GM11168 (cell line): ENCODE data around the gene MEIOB.
"Not testable (repeated sequence)": the region's sequence is repeated elsewhere in the genome, so short reads cannot be mapped to it uniquely, and the experiment has no call there.

Source experiments
- in situ Hi-C: fragments of 300-500 bp; cut with MboI; formaldehyde crosslinking; loops from one replicate; pipeline ENCODE4 v1.12.0; 2022; ENCODE audit warnings: low sequenced_read_pairs; ENCODE audit not compliant: unreplicated experiment

MEIOB gene

DNA sequence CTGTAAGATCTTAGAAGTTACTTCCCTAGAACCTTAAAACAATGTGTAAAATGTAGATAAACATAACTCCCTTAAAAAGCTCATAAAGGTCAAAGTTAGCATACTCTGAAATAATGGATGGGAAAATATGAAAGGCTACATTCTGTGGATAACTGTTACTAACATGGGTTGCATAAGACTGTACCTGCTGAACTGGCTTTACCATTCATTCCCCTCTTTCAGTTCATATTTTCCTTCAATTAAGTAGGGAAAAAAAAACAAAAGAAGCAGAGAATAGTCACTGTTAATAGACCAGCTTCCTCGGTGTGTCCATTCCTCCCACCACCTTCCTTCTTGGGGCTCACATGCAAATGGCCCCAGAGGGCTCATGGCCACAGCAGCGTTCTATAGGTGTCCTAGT lies 7.5 kb upstream of the MEIOB start:
- in situ Hi-C loops: no loop called here

DNA sequence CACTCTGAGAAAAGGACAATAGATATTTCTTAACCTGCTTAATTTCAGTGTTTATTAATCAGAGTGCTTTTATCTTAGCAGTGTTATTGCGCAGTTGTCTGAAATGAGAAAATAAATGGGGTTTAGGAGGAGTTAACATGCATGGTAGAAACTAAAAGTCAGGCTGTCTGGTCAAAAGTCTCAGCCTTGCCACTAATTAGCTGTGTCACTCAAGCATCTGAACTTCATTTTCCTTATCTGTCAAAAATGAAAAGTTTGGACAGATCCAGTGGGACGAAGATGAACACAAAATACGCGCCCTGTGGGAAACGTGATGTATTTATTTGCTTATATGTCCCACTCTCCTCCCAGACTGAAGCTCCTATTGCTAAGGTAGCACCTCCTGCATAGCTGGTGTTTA lies 6.3 kb upstream of the MEIOB start:
- in situ Hi-C loops: no loop called here

DNA sequence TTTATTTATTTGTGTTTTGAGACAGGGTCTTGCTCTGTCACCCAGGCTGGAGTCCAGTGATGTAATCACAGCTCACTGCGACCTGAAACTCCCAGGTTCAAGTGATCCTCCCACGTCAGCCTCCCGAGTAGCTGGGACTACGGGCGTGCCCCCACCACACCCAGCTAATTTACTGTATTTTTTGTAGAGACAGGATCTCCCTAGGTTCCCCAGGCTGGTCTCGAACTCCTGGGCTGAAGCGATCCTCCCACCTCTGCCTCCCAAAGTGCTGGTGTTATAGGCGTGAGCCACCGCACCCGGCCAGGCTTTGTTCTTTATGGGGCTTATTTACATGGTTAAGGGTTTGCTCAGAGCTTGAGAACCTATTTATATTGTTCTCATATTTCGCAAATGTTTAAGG lies 5.8 kb upstream of the MEIOB start:
- in situ Hi-C loops: no loop called here

DNA sequence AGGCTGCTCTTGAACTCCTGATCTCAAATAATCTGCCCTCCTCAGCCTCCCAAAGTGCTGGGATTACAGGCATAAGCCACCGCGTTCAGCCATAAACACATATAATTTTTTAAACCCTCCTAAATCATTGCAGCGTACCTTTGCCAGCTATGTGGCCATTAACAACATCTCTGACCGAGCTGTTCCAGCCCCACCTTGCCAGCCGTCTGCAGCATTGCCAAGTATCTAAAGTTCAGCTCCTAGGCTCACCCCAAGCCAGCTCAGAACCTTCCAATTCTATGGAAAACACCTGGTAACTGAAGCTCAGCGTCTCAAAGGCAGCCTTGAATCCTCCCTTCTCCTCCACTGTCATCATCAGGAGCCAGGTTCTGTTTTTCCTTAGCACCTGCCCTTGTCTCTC lies 5.1 kb upstream of the MEIOB start:
- in situ Hi-C loops: no loop called here

DNA sequence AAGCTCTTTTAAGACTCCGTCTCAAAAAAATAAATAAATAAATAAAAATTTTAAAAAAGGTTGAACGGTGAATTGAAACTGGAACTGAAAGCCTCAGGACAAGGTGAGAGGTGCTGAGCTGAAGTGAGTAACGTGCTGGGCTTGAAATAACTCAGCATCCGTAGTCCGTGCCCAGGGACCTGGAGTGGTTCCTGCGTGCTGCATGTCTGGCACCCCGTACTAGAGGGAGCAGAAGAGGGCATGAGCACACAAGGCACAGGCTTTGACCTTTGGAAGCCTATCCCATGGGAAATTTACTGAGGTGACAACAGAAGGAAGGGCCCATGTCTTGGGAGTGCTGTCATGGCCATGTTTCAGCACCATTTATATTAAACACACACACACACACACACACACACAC lies 4.5 kb upstream of the MEIOB start:
- in situ Hi-C loops: no loop called here

DNA sequence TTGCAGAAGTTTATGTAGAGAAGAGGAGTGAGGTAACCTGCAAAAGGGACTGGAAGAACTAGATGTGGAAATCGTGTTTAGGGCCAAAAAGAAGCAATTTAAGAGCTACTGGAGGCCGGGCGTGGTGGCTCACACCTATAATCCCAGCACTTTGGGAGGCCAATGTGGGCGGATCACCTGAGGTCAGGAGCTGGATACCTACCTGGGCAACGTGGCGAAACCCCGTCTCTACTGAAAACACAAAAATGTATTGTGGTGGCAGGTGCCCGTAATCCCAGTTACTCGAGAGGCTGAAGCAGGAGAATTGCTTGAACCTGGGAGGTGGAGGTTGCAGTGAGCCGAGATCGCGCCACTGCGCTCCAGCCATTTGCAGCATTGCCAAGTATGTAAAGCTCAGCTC lies 4.1 kb upstream of the MEIOB start:
- in situ Hi-C loops: not testable (repeated sequence)

DNA sequence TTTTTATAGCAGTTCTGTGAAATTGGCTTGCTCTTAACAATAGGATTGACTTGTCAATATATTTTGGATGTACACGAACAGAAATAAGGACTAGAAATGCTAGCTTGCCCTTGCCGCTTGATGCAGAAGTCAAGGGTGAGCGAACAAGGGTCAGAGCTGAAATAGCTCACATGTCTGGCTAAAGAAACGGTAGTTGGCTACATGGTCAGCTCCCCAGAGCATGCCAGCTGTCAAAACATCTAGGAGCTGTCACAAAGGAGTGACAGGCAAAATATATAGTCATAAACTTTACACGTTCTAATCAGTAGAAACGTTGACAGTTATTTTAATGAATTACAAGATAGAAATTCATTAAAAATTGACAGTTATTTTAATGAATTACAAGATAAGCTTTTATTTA lies 2.9 kb upstream of the MEIOB start:
- in situ Hi-C loops: no loop called here

DNA sequence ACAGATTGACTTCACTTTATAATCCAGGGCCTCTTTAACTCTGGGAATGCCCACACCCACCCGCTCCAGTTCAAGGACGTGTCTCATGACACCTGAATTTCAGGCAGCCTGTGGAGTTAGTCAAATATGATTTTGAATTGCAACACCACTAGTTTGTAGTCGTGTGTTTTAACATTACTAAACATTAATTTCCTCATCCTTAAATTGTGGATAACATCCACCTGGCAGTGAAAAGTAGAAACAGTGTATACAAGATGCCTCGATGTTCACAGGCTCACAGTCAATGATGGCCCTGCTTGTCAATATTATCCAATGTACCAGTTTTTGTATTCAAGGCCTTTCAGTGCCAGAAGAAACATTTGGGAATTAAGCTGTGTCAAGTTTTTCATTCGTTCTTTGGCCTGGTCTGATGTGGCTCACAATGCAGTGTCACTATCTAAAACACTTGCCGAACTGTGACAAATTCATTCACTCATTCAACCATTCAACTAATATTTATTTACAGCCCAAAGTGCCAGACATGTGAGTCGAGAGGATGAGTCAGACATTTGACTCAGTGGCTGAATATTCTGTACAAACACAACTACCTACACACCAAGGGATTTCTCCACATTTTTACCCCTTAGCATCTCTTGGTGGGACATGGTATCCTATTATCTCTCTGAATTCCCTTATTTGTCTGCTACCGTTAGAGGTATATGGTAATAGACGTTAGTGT lies 1.4 kb downstream of the MEIOB start:
- in situ Hi-C loops: no loop called here

DNA sequence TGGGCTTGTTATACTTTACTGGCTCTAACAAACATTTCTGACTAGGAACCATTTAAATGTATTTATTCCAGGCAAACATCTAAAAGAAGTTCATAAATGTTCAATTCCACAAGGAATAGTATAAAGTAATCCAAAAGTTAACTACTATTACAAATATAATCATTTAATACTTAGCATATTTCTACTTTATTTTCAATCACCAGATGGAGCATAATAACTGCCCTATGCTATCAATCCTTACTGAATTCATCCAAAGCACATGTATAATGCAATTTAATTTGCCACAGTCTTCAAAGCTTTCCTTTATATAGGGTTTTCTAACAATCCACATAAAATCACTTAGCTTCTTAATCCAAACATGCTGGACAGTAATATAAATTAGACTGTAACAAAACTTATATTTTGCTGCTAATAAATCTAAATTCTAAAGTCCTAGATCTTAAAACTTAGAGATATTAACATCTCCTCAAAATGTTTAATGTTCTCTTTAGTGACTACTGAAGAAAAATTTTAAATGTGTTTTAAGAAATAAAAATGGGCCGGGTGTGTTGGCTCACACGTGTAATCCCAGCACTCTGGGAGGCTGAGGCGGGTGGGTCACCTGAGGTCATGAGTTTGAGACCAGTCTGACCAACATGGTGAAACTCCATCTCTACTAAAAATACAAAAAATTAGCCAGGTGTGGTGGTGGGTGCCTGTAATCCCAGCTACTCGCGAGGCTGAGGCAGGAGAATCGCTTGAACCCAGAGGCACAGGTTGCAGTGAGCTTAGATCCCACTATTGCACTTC lies 5.9 kb downstream of the MEIOB start:
- in situ Hi-C loops: no loop called here

DNA sequence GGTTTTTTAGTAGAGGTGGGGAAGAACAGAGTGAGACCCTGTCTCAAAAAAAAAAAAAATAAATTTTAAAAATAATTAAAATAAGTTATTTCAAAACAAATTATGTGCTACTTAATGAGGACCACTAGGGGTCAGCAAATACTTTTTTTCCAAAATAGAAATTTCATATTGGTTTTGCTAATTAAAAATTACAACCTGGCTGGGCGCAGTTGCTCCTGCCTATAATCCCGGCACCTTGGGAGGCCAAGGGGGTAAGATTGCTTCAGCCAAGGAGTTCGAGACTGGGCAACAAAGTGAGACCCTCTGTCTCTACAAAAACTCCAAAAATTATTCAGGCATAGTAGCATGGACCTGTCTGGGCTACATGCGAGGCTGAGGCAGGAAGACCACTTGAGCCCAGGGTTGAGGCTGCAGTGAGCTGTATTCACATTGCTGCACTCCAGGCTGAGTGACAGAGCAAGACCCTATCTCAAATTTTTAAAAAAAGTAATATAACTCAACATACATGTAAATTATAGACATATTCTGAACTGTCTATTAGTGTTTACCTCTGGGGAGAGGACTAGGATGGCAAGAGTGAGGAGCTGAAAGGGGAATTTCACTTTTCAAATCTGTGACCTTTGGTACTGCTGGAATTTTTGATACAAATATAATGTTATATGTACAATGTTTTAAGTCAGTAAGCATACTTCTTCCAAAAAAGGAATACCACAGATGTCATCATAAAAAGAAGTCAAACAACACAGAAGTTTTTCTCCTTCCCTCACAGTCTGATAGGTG lies 8.1 kb downstream of the MEIOB start:
- in situ Hi-C loops: loop anchor here (5.0 kb wide), 1 partner anchor 68 kb away; no protein-coding TSS in a partner anchor

DNA sequence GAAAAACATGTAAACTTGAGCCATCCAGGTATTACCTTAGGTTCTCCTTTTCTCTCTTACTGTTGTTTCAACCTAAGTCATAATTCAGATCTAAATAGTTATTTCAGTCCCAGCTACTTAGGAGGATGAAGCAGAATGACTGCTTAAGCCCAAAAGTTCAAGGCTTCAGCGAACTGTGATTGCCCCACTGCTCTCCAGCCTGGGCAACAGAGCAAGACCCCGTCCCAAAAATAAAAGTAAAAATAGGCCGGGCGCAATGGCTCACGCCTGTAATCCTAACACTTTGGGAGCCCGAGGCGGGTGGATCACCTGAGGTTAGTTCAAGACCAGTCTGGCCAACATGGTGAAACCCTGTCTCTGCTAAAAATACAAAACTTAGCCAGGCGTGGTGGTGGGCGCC lies 9.6 kb downstream of the MEIOB start:
- in situ Hi-C loops: loop anchor here (5.0 kb wide), 1 partner anchor 70 kb away; no protein-coding TSS in a partner anchor

DNA sequence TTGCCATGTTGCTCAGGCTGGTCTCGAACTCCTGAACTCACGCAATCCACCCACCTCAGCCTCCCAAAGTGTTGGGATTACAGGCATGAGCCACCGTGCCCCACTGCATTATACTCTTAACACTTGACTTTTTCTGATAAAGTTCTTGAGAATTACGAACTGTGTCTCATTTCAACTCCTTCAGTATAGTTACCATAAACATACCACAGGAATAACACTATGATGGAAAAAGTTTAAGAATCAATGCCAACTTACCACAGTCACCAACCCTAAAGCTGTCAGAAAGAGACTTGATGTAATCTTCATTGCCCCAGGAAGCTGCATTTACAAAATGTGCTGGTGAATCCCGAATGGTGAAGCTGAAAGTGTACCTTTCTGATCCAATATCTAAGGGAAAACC lies 10.2 kb downstream of the MEIOB start:
- in situ Hi-C loops: loop anchor here (5.0 kb wide), 1 partner anchor 71 kb away; no protein-coding TSS in a partner anchor

DNA sequence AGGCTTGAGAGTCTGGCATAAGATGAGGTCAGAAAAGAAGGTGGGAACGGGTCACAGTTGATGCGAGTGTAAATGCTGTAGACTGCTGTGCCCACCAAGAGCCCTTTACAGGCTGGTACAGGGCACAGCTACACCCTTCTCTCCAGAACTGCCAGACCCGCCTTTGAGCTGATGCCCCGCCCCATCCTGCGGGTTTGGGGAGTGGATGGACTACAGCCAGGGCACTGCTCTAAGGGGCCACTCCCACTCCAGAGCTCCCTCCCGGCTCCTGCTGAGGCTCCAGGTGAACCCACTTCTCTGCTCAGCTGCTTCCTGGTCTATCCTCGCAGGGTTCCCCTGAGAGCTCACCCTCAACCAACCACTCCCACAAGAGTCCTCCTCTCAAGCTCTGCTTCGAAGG lies 12.3 kb downstream of the MEIOB start:
- in situ Hi-C loops: loop anchor here (5.0 kb wide), 1 partner anchor 73 kb away; no protein-coding TSS in a partner anchor

DNA sequence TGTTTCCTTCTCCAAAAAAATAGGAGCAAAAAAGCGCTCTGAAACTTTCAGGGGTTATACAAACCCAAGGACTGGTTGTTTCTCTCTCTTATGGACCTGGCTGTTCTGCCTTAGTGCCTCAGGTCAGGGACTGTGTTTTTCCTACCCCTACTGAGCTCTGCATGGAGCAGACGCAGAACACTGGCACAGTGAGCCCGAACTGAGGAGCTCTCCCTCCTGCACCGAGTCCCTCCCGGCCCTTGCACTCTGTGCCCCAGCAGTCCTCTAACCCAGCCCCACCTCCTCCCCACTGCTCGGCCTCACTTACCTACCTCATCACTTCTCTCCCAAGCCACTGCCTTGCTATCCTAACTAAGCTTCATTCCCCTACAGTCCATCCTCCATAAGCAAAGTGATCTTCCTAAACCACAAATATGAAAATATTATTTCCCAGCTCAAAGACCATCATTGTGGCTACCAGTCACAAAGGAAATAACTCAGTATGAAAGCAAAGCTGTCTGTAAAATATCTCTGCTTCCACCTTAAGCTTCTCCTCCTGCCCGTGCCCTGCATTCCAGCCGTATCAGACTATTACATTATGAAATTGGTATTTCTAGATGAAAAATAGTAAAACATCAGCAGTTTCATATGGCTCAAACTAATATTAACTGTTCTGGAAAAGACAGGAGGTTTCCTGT lies 13.6 kb downstream of the MEIOB start:
- in situ Hi-C loops: no loop called here

DNA sequence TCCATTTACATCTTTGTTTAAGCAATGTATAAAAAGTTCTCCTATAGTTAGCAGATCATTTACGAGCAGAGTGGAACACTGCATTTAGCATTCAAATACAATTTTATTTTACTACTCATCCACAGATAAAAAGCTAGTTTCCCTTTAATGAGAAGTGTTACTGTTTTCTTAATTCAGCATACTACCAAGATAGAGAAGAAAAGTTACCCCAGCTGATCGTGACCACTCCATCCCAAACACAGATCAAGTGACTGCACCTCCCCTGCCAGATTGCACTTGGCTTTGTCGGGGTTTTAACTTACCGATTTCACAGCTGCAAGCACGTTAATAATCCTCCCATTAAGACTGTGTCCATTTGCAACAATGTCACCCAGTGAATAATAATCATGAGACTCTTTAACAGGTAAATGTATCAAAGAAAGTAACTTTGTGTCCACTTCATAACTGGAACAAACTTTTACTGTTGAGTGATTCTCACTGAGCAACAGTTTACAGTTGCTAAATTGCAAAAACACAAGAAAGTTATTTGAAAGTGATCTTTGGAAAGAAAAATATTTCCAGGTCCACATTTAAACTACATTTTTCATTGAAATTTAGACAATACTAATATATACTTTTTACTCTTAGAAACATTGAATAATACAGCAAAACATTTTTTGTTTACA lies 14.4 kb downstream of the MEIOB start:
- in situ Hi-C loops: no loop called here

DNA sequence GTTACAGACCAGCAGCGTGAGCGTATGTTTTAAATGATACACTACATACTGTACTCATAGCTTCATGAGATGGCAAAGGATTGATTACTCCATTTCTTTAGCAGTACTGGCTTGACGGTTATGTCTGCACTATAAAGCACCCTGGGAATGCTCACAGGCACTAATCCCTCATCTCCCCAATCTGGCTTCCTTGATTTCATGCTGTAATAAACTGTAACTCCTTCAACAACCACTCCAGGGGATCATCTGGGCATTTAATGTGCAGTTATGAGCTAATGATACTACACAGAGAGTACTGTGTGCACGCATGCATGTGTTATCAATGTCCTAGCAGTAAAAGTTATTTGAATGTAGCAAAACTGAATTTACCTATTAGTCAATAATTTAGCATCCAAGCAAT lies 20.2 kb downstream of the MEIOB start:
- in situ Hi-C loops: no loop called here

DNA sequence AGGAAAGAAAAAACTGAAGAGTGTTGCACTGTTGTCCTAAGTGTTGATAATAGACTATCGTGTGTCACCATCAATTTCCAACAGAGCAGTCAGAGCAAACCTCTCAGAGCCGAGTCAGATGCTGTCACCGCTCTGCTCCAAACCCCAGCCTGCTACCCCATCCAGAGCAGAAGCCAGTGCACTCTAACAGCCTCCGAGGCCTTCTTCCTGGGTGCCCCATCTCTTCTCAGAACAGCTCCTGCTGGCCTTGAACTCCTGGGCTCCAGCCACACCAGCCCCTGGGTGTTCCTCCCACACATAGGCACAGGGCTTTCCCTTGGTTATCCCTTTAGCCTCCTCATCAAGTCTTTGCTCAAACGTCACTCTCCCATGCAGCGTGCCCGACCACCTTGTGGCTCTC lies 21.0 kb downstream of the MEIOB start:
- in situ Hi-C loops: no loop called here

DNA sequence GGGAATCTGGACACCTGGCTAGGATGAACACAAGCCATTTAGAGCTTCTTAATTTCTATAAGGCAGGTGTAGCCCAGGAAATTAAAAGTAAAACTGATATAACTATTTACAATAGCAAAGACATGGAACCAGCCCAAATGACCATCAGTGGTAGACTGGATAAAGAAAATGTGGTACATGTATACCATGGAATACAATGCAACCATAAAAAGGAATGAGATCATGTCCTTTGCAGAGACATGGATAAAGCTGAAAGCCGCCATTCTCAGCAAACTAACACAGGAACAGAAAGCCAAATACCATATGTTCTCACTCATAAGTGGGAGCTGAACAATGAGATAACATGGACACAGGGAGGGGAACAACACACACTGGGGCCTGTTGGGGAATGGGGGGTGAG lies 25.5 kb downstream of the MEIOB start:
- in situ Hi-C loops: no loop called here

DNA sequence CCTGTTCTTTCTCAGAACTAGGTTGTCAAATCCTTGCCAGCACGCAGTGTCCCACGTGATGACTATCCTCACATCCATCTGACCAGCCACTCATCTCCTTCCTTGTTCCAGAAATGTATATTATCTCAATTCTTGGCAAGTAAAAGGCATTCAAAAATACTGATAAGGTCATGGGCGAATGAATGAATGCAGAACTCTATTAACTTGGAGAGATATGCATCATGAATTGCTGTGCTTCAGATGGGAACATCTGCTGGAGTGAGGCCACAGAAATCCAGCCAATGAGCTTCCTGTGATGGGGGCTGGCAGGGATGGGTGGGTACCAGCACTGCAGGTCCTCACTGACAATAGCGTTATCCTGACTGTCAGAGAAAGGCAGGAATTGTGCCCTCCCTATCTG lies 26.0 kb downstream of the MEIOB start:
- in situ Hi-C loops: no loop called here

DNA sequence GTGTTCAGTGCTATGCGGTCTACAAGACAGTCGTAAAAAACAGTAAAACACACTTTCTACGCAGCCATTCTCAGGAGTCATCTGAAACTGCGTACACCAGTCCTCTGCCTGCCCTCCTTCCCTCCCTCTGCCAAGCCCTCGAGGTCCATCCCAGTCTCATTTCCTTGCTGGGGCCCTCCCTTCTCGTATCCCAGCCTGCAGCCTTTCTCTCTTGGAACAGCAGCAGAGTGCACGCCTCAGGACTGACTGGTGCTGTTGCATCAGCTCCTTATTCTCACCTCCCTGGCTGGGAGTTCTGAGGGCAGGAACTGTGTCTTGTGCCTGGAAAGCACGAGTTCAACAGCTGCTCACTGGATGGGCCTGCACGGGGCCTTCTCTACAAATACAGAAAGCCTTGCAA lies 32.4 kb downstream of the MEIOB start:
- in situ Hi-C loops: no loop called here
